LNCaP clone FGC (cell line): ENCODE data around the gene FLT3LG.
A peak's percentile ranks its signal among the peaks of the same experiment; 100 is the strongest.
"Not testable (repeated sequence)": the region's sequence is repeated elsewhere in the genome, so short reads cannot be mapped to it uniquely, and the experiment has no call there.

Experiments used
- DNase-seq: peaks from one replicate; pipeline ENCODE4 v3.0.0-alpha.2; 2011; ENCODE audit warnings: low read depth
- H3K4me3 ChIP-seq: 2 replicates; pipeline ENCODE4 v1.5.1; 2011; ENCODE audit warnings: mild to moderate bottlenecking, low read depth, low read length, control low read depth
- CTCF ChIP-seq: IDR thresholded peaks from 2 replicates; pipeline ENCODE4 v1.5.1; 2012; ENCODE audit warnings: mild to moderate bottlenecking; ENCODE audit not compliant: control insufficient read depth, insufficient read depth; ENCODE audit errors: extremely low read depth

Gene FLT3LG

GRCh38 chr19:49472936-49473335 lies 1.1 kb upstream of the FLT3LG start:
- H3K4me3 ChIP-seq: no peak overlapping the region
- TF ChIP-seq CTCF: no peak
- DNase-seq: no peak

GRCh38 chr19:49473501-49473867 lies 531 bp upstream of the FLT3LG start:
- DNase-seq, H3K4me3 ChIP-seq: not testable (repeated sequence)

GRCh38 chr19:49474542-49474924 lies 518 bp downstream of the FLT3LG start:
- no peak for DNase-seq
- peak overlapping the region; percentile 40 for H3K4me3 ChIP-seq
- TF ChIP-seq CTCF: no peak

- no peak for TF ChIP-seq CTCF
- no peak for DNase-seq
- no peak overlapping the region for H3K4me3 ChIP-seq
Observed at GRCh38 chr19:49475191-49475917, 1.3 kb downstream of the FLT3LG start.

- H3K4me3 ChIP-seq: no peak overlapping the region
- no peak for DNase-seq
- peak; percentile 24 for TF ChIP-seq CTCF
Observed at GRCh38 chr19:49475995-49476880, 2.2 kb downstream of the FLT3LG start.

GRCh38 chr19:49479975-49480628 lies 6.1 kb downstream of the FLT3LG start:
- no peak overlapping the region for H3K4me3 ChIP-seq
- DNase-seq: no peak
- no peak for TF ChIP-seq CTCF

GRCh38 chr19:49481020-49481683 lies 7.1 kb downstream of the FLT3LG start:
- no peak for DNase-seq
- no peak for TF ChIP-seq CTCF

More at GRCh38 chr19:49481020-49481683, 7.1 kb downstream of the FLT3LG start:
- H3K4me3 ChIP-seq: no peak overlapping the region
